ENCODE data around the gene STK38.

The STK38 gene

GRCh38 chr6:36523451-36523850 is 23.8 kb downstream of the STK38 start:
- no peak overlapping the region for H4K91ac ChIP-seq (ENCODE audit: low read depth, low read length)
- H2BK12ac ChIP-seq (ENCODE audit: low read length) = no peak overlapping the region
- H3K4me3 ChIP-seq (ENCODE audit: low read depth, low read length) = no peak overlapping the region
- DNase-seq = no peak
- H3K4ac ChIP-seq (ENCODE audit: low read depth, low read length) = no peak overlapping the region
- no peaks in the 10 kb centered on the region for H3K79me2 ChIP-seq (ENCODE audit: control insufficient read depth, insufficient read depth, low read length, poor library complexity)
- H3K36me3 ChIP-seq (ENCODE audit: control insufficient read depth in 1 of 2, insufficient read depth in 2 of 2, low read length in 2 of 2) = peaks cover 8 to 19% of the 10 kb centered on the region in 2 experiments
- H3K18ac ChIP-seq (ENCODE audit: low read length) = no peak overlapping the region
- H3K4me1 ChIP-seq (ENCODE audit: control insufficient read depth in 1 of 2, insufficient read depth in 2 of 2, low read length in 2 of 2) = no peaks in the 10 kb centered on the region
- no peaks in the 10 kb centered on the region for H3K79me1 ChIP-seq (ENCODE audit: low read length)
- H4K12ac ChIP-seq (ENCODE audit: low read depth, low read length) = no peak overlapping the region
- H2AFZ ChIP-seq (ENCODE audit: insufficient read depth, low read length, poor library complexity) = no peak overlapping the region
- no peak overlapping the region for H2AK5ac ChIP-seq (ENCODE audit: low read length)
- no peak overlapping the region for H2BK120ac ChIP-seq (ENCODE audit: insufficient read depth, low read length, poor library complexity)
- H2BK5ac ChIP-seq (ENCODE audit: low read depth, low read length, poor library complexity) = no peak overlapping the region
- no peaks in the 10 kb centered on the region for H3K27me3 ChIP-seq (ENCODE audit: insufficient read depth, low read length)
- H3K4me2 ChIP-seq (ENCODE audit: low read length) = no peak overlapping the region
- H3K14ac ChIP-seq (ENCODE audit: low read length) = no peak overlapping the region
- H4K8ac ChIP-seq (ENCODE audit: low read depth, low read length) = no peak overlapping the region
- no peak overlapping the region for H3K27ac ChIP-seq (ENCODE audit: low read depth, low read length)
- H3K9me3 ChIP-seq (ENCODE audit: insufficient read depth, low read depth, low read length) = no peaks in the 10 kb centered on the region
- no CpG with 5 or more reads among the region's 8 CpGs for WGBS (ENCODE audit: extremely low coverage, insufficient coverage, insufficient read length)
- H3K23ac ChIP-seq (ENCODE audit: low read length) = no peak overlapping the region
- H3K9ac ChIP-seq (ENCODE audit: low read length) = no peak overlapping the region

- Histone ChIP-seq H3K9ac (ENCODE audit: low read length) (no peak overlapping the region), H3K23ac (ENCODE audit: low read length) (peak overlapping the region; percentile 78), H2AFZ (ENCODE audit: insufficient read depth, low read length, poor library complexity) (no peak overlapping the region), H4K12ac (ENCODE audit: low read depth, low read length) (no peak overlapping the region), H2BK5ac (ENCODE audit: low read depth, low read length, poor library complexity) (no peak overlapping the region), H4K91ac (ENCODE audit: low read depth, low read length) (no peak overlapping the region), H3K9me3 (ENCODE audit: insufficient read depth, low read depth, low read length) (no peaks in the 10 kb centered on the region), H3K4me1 (ENCODE audit: control insufficient read depth in 1 of 2, insufficient read depth in 2 of 2, low read length in 2 of 2) (no peaks in the 10 kb centered on the region), H3K79me2 (ENCODE audit: control insufficient read depth, insufficient read depth, low read length, poor library complexity) (no peaks in the 10 kb centered on the region), H2BK120ac (ENCODE audit: insufficient read depth, low read length, poor library complexity) (no peak overlapping the region), H3K27ac (ENCODE audit: low read depth, low read length) (no peak overlapping the region), H3K4me3 (ENCODE audit: low read depth, low read length) (no peak overlapping the region), H2AK5ac (ENCODE audit: low read length) (no peak overlapping the region), H3K36me3 (ENCODE audit: control insufficient read depth in 1 of 2, insufficient read depth in 2 of 2, low read length in 2 of 2) (peaks cover 14 to 20% of the 10 kb centered on the region in 2 experiments), H2BK12ac (ENCODE audit: low read length) (no peak overlapping the region), H3K18ac (ENCODE audit: low read length) (no peak overlapping the region), H3K27me3 (ENCODE audit: insufficient read depth, low read length) (no peaks in the 10 kb centered on the region), H3K79me1 (ENCODE audit: low read length) (no peaks in the 10 kb centered on the region), H3K4ac (ENCODE audit: low read depth, low read length) (no peak overlapping the region), H3K4me2 (ENCODE audit: low read length) (no peak overlapping the region), H4K8ac (ENCODE audit: low read depth, low read length) (no peak overlapping the region), H3K14ac (ENCODE audit: low read length) (no peak overlapping the region)
- DNase-seq = no peak
Measured at GRCh38 chr6:36519352-36519751, 27.9 kb downstream of the STK38 start.

- H4K91ac ChIP-seq (ENCODE audit: low read depth, low read length) = no peak overlapping the region
- WGBS (ENCODE audit: extremely low coverage, insufficient coverage, insufficient read length) = no CpG with 5 or more reads among the region's 2 CpGs
- H3K4me1 ChIP-seq (ENCODE audit: control insufficient read depth in 1 of 2, insufficient read depth in 2 of 2, low read length in 2 of 2) = no peaks in the 10 kb centered on the region
- no peak overlapping the region for H2BK5ac ChIP-seq (ENCODE audit: low read depth, low read length, poor library complexity)
- H3K23ac ChIP-seq (ENCODE audit: low read length) = no peak overlapping the region
- H4K12ac ChIP-seq (ENCODE audit: low read depth, low read length) = no peak overlapping the region
- no peaks in the 10 kb centered on the region for H3K79me2 ChIP-seq (ENCODE audit: control insufficient read depth, insufficient read depth, low read length, poor library complexity)
- DNase-seq = no peak
- H3K4me2 ChIP-seq (ENCODE audit: low read length) = no peak overlapping the region
- H3K27ac ChIP-seq (ENCODE audit: low read depth, low read length) = no peak overlapping the region
- no peak overlapping the region for H3K14ac ChIP-seq (ENCODE audit: low read length)
- H4K8ac ChIP-seq (ENCODE audit: low read depth, low read length) = no peak overlapping the region
- H2AK5ac ChIP-seq (ENCODE audit: low read length) = no peak overlapping the region
- no peak overlapping the region for H2BK12ac ChIP-seq (ENCODE audit: low read length)
- no peaks in the 10 kb centered on the region for H3K79me1 ChIP-seq (ENCODE audit: low read length)
- H3K18ac ChIP-seq (ENCODE audit: low read length) = no peak overlapping the region
- H2BK120ac ChIP-seq (ENCODE audit: insufficient read depth, low read length, poor library complexity) = no peak overlapping the region
- no peak overlapping the region for H3K4ac ChIP-seq (ENCODE audit: low read depth, low read length)
- no peak overlapping the region for H3K9ac ChIP-seq (ENCODE audit: low read length)
- H3K9me3 ChIP-seq (ENCODE audit: insufficient read depth, low read depth, low read length) = no peaks in the 10 kb centered on the region
- H2AFZ ChIP-seq (ENCODE audit: insufficient read depth, low read length, poor library complexity) = no peak overlapping the region
- peaks cover 12 to 16% of the 10 kb centered on the region in 2 experiments for H3K36me3 ChIP-seq (ENCODE audit: control insufficient read depth in 1 of 2, insufficient read depth in 2 of 2, low read length in 2 of 2)
- H3K27me3 ChIP-seq (ENCODE audit: insufficient read depth, low read length) = no peaks in the 10 kb centered on the region
- no peak overlapping the region for H3K4me3 ChIP-seq (ENCODE audit: low read depth, low read length)
Measured at GRCh38 chr6:36517408-36517807, 29.9 kb downstream of the STK38 start.

GRCh38 chr6:36516988-36517387 is 30.3 kb downstream of the STK38 start:
- H3K4me3 ChIP-seq (ENCODE audit: low read depth, low read length) = no peak overlapping the region
- H3K27ac ChIP-seq (ENCODE audit: low read depth, low read length) = no peak overlapping the region
- no peak overlapping the region for H2BK5ac ChIP-seq (ENCODE audit: low read depth, low read length, poor library complexity)
- no peak overlapping the region for H2BK120ac ChIP-seq (ENCODE audit: insufficient read depth, low read length, poor library complexity)
- no peak overlapping the region for H3K23ac ChIP-seq (ENCODE audit: low read length)
- peaks cover 9 to 15% of the 10 kb centered on the region in 2 experiments for H3K36me3 ChIP-seq (ENCODE audit: control insufficient read depth in 1 of 2, insufficient read depth in 2 of 2, low read length in 2 of 2)
- no peaks in the 10 kb centered on the region for H3K79me1 ChIP-seq (ENCODE audit: low read length)
- no peak overlapping the region for H3K18ac ChIP-seq (ENCODE audit: low read length)
- DNase-seq = no peak
- H2AK5ac ChIP-seq (ENCODE audit: low read length) = no peak overlapping the region
- H3K4me1 ChIP-seq (ENCODE audit: control insufficient read depth in 1 of 2, insufficient read depth in 2 of 2, low read length in 2 of 2) = no peaks in the 10 kb centered on the region
- no peak overlapping the region for H2AFZ ChIP-seq (ENCODE audit: insufficient read depth, low read length, poor library complexity)
- H3K4ac ChIP-seq (ENCODE audit: low read depth, low read length) = no peak overlapping the region
- H3K79me2 ChIP-seq (ENCODE audit: control insufficient read depth, insufficient read depth, low read length, poor library complexity) = no peaks in the 10 kb centered on the region
- H4K12ac ChIP-seq (ENCODE audit: low read depth, low read length) = no peak overlapping the region
- H3K4me2 ChIP-seq (ENCODE audit: low read length) = no peak overlapping the region
- no peak overlapping the region for H2BK12ac ChIP-seq (ENCODE audit: low read length)
- H3K27me3 ChIP-seq (ENCODE audit: insufficient read depth, low read length) = no peaks in the 10 kb centered on the region
- no peak overlapping the region for H4K91ac ChIP-seq (ENCODE audit: low read depth, low read length)
- H4K8ac ChIP-seq (ENCODE audit: low read depth, low read length) = no peak overlapping the region
- H3K9ac ChIP-seq (ENCODE audit: low read length) = no peak overlapping the region
- H3K14ac ChIP-seq (ENCODE audit: low read length) = no peak overlapping the region
- no peaks in the 10 kb centered on the region for H3K9me3 ChIP-seq (ENCODE audit: insufficient read depth, low read depth, low read length)

Data from trophoblast cell (in vitro differentiated cells and primary cell).